ENCODE measurements around the gene OLIG2.

Gene OLIG2

DNA sequence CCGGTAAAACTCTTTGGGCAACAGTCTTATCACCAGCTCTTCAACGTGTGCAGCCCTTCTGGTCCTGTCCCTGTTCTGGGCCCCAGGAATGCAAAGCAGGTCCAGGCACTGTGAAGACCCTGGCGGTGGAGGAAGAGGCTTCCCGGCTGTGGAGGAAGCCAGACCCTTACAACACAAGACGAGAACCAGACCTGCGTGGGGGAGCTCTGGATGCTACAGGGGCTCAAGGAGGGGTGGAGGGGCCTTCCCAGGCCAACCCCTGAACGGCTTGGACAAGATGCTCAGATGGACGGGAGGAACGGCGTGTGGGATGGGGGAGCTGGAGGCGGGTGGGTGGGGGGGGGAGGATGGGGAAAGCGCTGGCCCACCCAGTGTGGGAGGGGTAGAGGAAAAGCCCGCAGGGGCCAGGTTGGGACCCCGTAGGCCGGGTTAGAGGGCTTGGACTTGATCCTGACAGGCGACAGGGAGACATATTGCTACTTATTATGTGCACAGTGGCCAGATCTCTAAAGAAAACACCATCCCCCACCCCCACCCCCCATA lies 5.1 kb upstream of the OLIG2 start:
- DNase-seq, result no peak

DNA sequence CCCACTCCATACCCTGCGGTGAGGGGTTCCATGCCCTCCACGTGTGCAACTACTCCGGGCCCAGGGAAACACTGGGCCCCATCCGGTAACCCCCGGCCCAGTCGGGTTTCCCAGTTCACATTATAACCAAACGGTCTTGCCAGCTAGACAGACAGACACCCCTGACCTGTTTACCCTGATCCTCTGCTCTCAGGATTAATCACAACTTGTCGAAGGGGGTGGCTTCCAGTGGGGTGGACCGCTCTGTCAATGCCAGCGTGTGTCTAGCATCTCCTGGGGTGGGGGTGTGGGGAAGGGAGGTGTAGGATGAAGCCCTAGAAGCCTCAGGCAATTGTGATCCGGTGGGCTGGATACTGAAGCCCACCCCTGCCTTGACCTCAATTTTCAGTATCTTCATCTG lies 4.6 kb upstream of the OLIG2 start:
- no peak for DNase-seq

DNA sequence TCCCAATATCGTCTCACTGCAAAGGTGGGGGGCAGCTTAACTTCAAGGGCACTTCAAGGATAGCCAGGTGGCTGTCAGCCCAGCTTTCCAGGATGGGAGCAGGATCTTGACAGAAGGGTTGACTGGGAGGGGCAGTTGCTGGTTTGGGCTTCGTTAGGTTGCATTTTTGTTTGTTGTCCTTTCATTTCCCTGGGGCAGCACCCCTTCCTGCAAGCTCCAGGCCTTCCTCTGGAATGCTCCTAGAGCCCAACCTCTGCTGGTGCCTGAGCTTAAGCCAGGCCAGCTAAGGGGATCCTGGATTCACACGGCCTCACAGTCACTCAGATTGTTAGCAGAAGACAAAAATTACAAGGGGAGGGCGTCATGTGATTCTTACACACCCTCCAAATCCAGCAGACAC lies 4.1 kb upstream of the OLIG2 start:
- DNase-seq, result no peak

DNA sequence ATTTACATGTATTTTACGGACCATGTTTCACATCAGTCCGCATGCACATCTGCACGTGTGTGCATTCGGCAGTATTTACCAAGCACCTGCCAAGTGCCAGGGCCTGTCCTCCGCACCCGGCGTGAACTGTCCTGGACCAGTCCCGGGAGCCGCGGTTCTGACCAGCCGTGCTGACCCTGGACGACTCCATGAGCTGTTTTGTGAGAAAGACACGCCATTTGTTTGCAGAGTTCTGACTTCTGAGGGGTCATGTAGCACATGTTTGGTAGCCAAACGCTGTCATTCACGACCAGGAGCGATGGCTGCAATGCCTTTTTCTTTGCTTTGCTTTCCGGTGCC lies 3.3 kb upstream of the OLIG2 start:
- no peak for DNase-seq

DNA sequence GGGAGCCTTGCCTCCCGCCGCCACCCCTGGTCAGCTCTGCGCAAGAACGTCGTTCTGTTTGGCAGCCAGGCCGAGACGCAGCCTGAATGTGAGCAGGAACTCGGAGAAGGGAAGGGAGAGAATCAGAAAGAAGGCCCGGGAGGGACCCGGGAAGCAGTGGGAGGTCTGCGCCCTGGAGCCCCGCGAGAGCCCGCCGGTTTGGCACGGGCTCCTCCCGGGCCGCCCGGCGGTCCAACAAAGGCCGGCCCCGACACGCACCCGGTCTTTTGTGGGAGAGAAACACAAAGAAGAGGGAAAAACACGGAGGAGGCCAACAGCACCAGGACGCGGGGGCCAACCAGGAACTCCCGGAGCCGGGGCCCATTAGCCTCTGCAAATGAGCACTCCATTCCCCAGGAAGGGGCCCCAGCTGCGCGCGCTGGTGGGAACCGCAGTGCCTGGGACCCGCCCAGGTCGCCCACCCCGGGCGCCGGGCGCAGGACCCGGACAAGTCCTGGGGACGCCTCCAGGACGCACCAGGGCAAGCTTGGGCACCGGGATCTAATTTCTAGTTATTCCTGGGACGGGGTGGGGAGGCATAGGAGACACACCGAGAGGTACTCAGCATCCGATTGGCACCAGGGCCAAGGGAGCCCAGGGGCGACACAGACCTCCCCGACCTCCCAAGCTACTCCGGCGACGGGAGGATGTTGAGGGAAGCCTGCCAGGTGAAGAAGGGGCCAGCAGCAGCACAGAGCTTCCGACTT lies 2.7 kb upstream of the OLIG2 start:
- DNase-seq, result no peak

DNA sequence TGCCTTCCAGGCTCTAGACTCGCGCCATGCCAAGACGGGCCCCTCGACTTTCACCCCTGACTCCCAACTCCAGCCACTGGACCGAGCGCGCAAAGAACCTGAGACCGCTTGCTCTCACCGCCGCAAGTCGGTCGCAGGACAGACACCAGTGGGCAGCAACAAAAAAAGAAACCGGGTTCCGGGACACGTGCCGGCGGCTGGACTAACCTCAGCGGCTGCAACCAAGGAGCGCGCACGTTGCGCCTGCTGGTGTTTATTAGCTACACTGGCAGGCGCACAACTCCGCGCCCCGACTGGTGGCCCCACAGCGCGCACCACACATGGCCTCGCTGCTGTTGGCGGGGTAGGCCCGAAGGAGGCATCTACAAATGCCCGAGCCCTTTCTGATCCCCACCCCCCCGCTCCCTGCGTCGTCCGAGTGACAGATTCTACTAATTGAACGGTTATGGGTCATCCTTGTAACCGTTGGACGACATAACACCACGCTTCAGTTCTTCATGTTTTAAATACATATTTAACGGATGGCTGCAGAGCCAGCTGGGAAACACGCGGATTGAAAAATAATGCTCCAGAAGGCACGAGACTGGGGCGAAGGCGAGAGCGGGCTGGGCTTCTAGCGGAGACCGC lies 2.0 kb upstream of the OLIG2 start:
- no peak for DNase-seq

DNA sequence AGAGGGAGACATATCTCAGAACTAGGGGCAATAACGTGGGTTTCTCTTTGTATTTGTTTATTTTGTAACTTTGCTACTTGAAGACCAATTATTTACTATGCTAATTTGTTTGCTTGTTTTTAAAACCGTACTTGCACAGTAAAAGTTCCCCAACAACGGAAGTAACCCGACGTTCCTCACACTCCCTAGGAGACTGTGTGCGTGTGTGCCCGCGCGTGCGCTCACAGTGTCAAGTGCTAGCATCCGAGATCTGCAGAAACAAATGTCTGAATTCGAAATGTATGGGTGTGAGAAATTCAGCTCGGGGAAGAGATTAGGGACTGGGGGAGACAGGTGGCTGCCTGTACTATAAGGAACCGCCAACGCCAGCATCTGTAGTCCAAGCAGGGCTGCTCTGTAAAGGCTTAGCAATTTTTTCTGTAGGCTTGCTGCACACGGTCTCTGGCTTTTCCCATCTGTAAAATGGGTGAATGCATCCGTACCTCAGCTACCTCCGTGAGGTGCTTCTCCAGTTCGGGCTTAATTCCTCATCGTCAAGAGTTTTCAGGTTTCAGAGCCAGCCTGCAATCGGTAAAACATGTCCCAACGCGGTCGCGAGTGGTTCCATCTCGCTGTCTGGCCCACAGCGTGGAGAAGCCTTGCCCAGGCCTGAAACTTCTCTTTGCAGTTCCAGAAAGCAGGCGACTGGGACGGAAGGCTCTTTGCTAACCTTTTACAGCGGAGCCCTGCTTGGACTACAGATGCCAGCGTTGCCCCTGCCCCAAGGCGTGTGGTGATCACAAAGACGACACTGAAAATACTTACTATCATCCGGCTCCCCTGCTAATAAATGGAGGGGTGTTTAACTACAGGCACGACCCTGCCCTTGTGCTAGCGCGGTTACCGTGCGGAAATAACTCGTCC lies 1.3 kb upstream of the OLIG2 start:
- no peak for DNase-seq

DNA sequence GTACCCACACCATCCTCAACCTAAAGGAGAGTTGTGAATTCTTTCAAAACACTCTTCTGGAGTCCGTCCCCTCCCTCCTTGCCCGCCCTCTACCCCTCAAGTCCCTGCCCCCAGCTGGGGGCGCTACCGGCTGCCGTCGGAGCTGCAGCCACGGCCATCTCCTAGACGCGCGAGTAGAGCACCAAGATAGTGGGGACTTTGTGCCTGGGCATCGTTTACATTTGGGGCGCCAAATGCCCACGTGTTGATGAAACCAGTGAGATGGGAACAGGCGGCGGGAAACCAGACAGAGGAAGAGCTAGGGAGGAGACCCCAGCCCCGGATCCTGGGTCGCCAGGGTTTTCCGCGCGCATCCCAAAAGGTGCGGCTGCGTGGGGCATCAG lies 638 bp upstream of the OLIG2 start:
- DNase-seq, result no peak

DNA sequence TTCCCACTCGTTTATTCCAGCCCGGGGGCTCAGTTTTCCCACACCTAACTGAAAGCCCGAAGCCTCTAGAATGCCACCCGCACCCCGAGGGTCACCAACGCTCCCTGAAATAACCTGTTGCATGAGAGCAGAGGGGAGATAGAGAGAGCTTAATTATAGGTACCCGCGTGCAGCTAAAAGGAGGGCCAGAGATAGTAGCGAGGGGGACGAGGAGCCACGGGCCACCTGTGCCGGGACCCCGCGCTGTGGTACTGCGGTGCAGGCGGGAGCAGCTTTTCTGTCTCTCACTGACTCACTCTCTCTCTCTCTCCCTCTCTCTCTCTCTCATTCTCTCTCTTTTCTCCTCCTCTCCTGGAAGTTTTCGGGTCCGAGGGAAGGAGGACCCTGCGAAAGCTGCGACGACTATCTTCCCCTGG lies 716 bp downstream of the OLIG2 start:
- no peak for DNase-seq

- DNase-seq, result no peak
Observed at GRCh38 chr21:33026878-33027400, 1.2 kb downstream of the OLIG2 start.

GRCh38 chr21:33027401-33028286 lies 1.9 kb downstream of the OLIG2 start:
- no peak for DNase-seq

- no peak for DNase-seq
Observed at GRCh38 chr21:33028287-33028670, 2.5 kb downstream of the OLIG2 start.

DNA sequence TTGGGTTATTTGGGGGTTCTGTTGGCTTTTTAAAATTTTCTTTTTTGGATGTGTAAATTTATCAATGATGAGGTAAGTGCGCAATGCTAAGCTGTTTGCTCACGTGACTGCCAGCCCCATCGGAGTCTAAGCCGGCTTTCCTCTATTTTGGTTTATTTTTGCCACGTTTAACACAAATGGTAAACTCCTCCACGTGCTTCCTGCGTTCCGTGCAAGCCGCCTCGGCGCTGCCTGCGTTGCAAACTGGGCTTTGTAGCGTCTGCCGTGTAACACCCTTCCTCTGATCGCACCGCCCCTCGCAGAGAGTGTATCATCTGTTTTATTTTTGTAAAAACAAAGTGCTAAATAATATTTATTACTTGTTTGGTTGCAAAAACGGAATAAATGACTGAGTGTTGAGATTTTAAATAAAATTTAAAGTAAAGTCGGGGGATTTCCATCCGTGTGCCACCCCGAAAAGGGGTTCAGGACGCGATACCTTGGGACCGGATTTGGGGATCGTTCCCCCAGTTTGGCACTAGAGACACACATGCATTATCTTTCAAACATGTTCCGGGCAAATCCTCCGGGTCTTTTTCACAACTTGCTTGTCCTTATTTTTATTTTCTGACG lies 3.1 kb downstream of the OLIG2 start:
- DNase-seq, result no peak

DNA sequence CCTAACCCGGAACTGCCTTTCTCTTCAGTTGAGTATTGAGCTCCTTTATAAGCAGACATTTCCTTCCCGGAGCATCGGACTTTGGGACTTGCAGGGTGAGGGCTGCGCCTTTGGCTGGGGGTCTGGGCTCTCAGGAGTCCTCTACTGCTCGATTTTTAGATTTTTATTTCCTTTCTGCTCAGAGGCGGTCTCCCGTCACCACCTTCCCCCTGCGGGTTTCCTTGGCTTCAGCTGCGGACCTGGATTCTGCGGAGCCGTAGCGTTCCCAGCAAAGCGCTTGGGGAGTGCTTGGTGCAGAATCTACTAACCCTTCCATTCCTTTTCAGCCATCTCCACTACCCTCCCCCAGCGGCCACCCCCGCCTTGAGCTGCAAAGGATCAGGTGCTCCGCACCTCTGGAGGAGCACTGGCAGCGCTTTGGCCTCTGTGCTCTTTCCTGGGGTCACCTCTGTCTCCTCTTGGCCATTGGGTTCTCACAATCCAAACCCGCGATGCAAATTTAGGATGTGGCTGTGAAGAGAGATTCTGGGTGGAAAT lies 3.7 kb downstream of the OLIG2 start:
- no peak for DNase-seq

GRCh38 chr21:33029975-33030461 lies 4.3 kb downstream of the OLIG2 start:
- no peak for DNase-seq

DNA sequence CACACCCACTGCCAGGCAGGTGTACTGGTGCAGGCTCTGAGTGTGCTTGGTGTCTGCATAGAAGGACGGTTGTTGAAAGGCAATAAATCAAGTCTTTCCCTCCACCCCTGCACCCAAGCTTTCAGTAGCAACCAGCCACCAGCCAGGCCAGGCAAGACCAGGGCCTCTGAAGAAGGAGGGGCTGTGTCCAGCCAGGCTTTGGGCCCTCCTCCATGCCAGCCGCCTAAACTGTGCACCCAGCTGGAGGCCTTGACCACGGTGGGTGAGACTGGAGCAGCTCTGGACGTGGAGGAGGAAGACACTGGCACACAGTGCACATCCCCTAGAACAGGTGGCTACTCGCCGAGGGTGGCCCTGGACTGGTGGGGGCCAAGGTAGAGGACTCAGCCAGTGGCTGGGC lies 4.9 kb downstream of the OLIG2 start:
- no peak for DNase-seq

DNA sequence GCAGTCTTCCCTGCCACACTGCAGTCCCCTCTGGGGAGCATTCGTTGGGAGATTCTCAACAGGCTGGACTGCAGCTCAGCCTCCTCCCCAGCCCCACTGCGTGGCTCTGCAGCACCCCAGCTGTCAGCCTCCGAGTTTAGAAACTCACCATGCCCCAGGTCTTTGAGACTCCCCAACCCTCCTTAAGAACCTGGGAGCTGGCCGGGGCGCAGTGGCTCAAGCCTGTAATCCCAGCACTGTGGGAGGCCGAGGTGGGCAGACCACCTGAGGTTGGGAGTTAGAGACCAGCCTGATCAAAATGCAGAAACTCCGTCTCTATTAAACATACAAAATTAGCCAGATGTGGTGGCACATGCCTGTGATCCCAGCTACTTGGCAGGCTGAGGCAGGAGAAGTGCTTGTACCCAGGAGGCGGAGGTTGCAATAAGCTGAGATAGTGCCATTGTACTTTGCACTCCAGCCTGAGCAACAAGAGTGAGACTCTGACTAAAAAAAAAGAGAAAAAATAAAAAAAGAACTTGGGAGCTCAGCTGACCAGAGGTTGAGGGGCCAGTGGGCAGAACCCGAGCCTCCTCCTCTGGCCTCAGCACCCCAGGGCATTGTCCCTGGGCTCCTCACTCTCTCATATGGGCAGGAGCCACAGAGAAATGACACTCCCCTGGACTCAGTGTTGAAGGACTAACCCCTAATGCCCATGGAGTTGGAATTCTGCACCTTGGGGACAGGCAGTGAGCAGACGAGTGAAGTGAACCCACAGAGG lies 5.6 kb downstream of the OLIG2 start:
- no peak for DNase-seq

DNA sequence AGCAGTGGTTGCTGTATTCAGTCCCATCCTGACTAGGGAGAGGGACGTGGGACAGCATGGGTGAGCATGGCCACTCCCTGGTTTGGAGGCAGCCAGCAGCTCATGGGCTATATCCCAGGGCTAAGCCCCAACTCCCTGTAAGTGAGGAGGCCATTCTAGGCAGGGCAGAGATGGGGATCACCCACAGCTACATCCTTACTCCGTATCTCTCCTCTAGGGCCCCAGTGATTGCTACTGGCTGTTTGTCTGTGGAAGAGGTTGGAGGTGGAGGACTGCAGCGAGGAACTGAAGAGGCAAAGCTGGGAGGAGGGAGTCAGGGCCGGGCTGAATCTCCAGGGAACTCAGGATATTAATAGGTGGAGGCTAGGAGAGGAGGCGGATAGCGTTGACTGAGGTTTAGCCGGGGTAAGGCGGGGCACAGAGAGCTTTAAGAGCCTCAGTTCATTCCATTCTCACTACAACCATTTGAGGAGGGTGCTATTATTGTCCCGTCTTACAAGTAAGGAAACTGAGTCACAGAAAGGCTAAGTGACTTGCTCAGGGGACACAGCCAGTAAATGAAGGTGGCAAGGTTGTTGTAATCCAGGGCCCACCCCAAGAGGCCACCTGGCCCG lies 6.8 kb downstream of the OLIG2 start:
- no peak for DNase-seq

DNA sequence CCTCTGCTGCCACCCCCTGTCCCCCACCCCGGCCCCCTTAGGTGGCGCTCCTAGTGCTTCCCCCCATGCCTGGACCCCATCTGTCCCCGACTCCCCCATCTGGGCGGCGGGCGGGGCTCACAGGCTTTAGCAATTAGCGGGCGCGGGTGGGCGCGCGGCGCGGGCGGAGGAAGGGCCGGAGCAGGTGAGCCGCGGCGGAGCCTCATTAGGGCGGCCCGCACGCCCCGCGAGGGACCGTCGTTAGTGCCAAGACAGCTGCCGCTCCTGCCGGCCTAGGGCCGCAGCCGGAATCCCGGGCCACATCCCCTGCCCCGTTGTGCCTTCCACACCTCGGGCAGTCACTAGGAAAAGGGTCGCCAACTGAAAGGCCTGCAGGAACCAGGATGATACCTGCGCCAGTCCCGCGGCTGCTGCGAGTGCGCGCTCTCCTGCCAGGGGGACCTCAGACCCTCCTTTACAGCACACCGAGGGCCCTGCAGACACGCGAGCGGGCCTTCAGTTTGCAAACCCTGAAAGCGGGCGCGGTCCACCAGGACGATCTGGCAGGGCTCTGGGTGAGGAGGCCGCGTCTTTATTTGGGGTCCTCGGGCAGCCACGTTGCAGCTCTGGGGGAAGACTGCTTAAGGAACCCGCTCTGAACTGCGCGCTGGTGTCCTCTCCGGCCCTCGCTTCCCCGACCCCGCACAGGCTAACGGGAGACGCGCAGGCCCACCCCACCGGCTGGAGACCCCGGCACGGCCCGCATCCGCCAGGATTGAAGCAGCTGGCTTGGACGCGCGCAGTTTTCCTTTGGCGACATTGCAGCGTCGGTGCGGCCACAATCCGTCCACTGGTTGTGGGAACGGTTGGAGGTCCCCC lies 7.6 kb downstream of the OLIG2 start:
- DNase-seq, result no peak

Data from T-helper 9 cell (primary cell).